HCT116 (cell line): ENCODE results near the gene FKBP10. TPM values are rescaled to one million over a fixed set of nuclear protein-coding genes. Genes with fewer than 3 reads are reported as not detected.

Source experiments
- ATAC-seq: fragments of 200-7000 bp; cut with Tn5 transposase; 2 replicates; pipeline ENCODE4 v1.9.1; 2020; ENCODE audit warnings: mild to moderate bottlenecking, moderate library complexity
- BruUV-seq: library from RNA; stranded (reverse); fragments of 400-500 nt; replicated peaks from 2 replicates; lab custom pipeline; 2021; lab: Mats Ljungman, UMichigan
- CTCF ChIA-PET: fragments of 300-600 bp; sonication (Branson Sonifier 250); formaldehyde crosslinking; loops from one replicate; lab custom pipeline; 2021; ENCODE audit warnings: antibody characterized with exemption; lab: Charles Lee
- POLR2A ChIA-PET: fragments of 300-600, 350-600 bp; sonication (Branson Sonifier 250); formaldehyde crosslinking; loops from one replicate; lab custom pipeline; 2021; ENCODE audit warnings: antibody characterized with exemption; lab: Charles Lee
- RAD21 ChIA-PET, 2 experiments: fragments of 300-600 bp; sonication (Branson Sonifier 250); formaldehyde crosslinking; loops; one replicate each; lab custom pipeline; 2023; ENCODE audit warnings: low total read pairs in 2 of 2; ENCODE audit not compliant: uncharacterized antibody in 2 of 2, unreplicated experiment in 2 of 2, low non-redundant PET in 1 of 2; lab: Charles Lee
- DNase-seq: peaks from one replicate; pipeline ENCODE4 v3.0.0-alpha.2; 2010; ENCODE audit warnings: low read depth, low spot score
- H2AFZ ChIP-seq: fragments of 200-600 bp; shearing (Covaris generic), sonication (generic); 2 replicates; pipeline ENCODE4 v1.6.1; 2017; ENCODE audit warnings: low read depth, mixed run types, mixed read lengths, antibody characterized with exemption, low read length; ENCODE audit not compliant: poor library complexity, severe bottlenecking
- H3K27ac ChIP-seq: 2 replicates; pipeline ENCODE4 v1.5.1; 2012; ENCODE audit warnings: low read depth, low read length
- H3K27me3 ChIP-seq: fragments of 200-600 bp; sonication (generic); 2 replicates; pipeline ENCODE4 v1.6.1; 2016; ENCODE audit warnings: mixed run types, low read length, mixed read lengths; ENCODE audit not compliant: insufficient read depth
- H3K36me3 ChIP-seq, 2 experiments: fragments of 200-500 bp in 1 of 2; fragments of 200-600 bp in 1 of 2; sonication (Bioruptor generic) in 1 of 2; sonication (generic) in 1 of 2; 2 replicates each; pipeline versions ENCODE4 v1.5.1 to v1.6.1; 2014 to 2016; ENCODE audit warnings: low read length in 2 of 2, inconsistent platforms in 1 of 2, mixed read lengths in 1 of 2, mixed run types in 1 of 2; ENCODE audit not compliant: insufficient read depth in 2 of 2, control insufficient read depth in 1 of 2
- H3K4me1 ChIP-seq, 2 experiments: fragments of 200-600 bp in 1 of 2; sonication (generic) in 1 of 2; 2 replicates each; pipeline versions ENCODE4 v1.5.1 to v1.6.1; 2012 to 2017; ENCODE audit warnings: low read length in 2 of 2, inconsistent platforms in 1 of 2, mild to moderate bottlenecking in 1 of 2, mixed read lengths in 1 of 2, mixed run types in 1 of 2, moderate library complexity in 1 of 2; ENCODE audit not compliant: insufficient read depth in 2 of 2, control insufficient read depth in 1 of 2
- H3K4me2 ChIP-seq: fragments of 200-600 bp; sonication (generic); 2 replicates; pipeline ENCODE4 v1.6.1; 2017; ENCODE audit warnings: mixed run types, low read length, mixed read lengths
- H3K4me3 ChIP-seq, 2 experiments: fragments of 200-600 bp in 1 of 2; sonication (generic) in 1 of 2; replicated peaks in 1 of 2; 2 replicates each; pipeline ENCODE4 v1.5.1; 2011 to 2016; ENCODE audit warnings: low read length in 2 of 2, control low read depth in 1 of 2, low read depth in 1 of 2, mild to moderate bottlenecking in 1 of 2, mixed read lengths in 1 of 2, mixed run types in 1 of 2
- H3K79me2 ChIP-seq: fragments of 200-600 bp; sonication (generic); 2 replicates; pipeline ENCODE4 v1.6.1; 2017; ENCODE audit warnings: mild to moderate bottlenecking, mixed run types, low read length, moderate library complexity, mixed read lengths; ENCODE audit not compliant: insufficient read depth
- H3K9ac ChIP-seq: fragments of 200-600 bp; sonication (generic); 2 replicates; pipeline ENCODE4 v1.6.1; 2016; ENCODE audit warnings: low read length, mixed read lengths
- H3K9me2 ChIP-seq: fragments of 200-600 bp; sonication (generic), shearing (Covaris generic); 2 replicates; pipeline ENCODE4 v1.6.1; 2017; ENCODE audit warnings: mixed run types, mild to moderate bottlenecking, moderate library complexity; ENCODE audit not compliant: insufficient read depth
- H3K9me3 ChIP-seq, 2 experiments: fragments of 200-500 bp in 1 of 2; fragments of 200-600 bp in 1 of 2; sonication (Bioruptor generic) in 1 of 2; sonication (generic) in 1 of 2; 2 replicates each; pipeline ENCODE4 v1.6.1; 2014 to 2017; ENCODE audit warnings: low read length in 2 of 2, mixed read lengths in 2 of 2, inconsistent platforms in 1 of 2, low read depth in 1 of 2, mild to moderate bottlenecking in 1 of 2, mixed run types in 1 of 2, moderate library complexity in 1 of 2; ENCODE audit not compliant: control insufficient read depth in 1 of 2, insufficient read depth in 1 of 2
- H4K20me1 ChIP-seq: fragments of 200-600 bp; sonication (generic), shearing (Covaris generic); 2 replicates; pipeline ENCODE4 v1.6.1; 2017; ENCODE audit warnings: mixed run types, mild to moderate bottlenecking, moderate library complexity; ENCODE audit not compliant: insufficient read depth
- EGR1 ChIP-seq: IDR thresholded peaks from 2 replicates; pipeline ENCODE4 v1.6.1; 2012; ENCODE audit warnings: low read depth
- EZH2phosphoT487 ChIP-seq: fragments of 200-600 bp; IDR thresholded peaks from 2 replicates; pipeline ENCODE4 v1.6.1; 2018; ENCODE audit warnings: antibody characterized with exemption, borderline replicate concordance
- POLR2A ChIP-seq: IDR thresholded peaks from 2 replicates; pipeline ENCODE4 v1.7.0; 2011; ENCODE audit warnings: borderline replicate concordance; ENCODE audit not compliant: insufficient read depth, insufficient read length; ENCODE audit errors: extremely low read depth
- POLR2AphosphoS5 ChIP-seq: IDR thresholded peaks from 2 replicates; pipeline ENCODE4 v1.6.1; 2011; ENCODE audit warnings: mild to moderate bottlenecking, low read depth, low read length, moderate library complexity
- RAD21 ChIP-seq: IDR thresholded peaks from 2 replicates; pipeline ENCODE4 v1.6.1; 2012; ENCODE audit warnings: low read depth, mild to moderate bottlenecking
- SIN3A ChIP-seq: IDR thresholded peaks from 2 replicates; pipeline ENCODE4 v1.6.1; 2012; ENCODE audit warnings: low read depth
- ZFX ChIP-seq: fragments of 450-650 bp; IDR thresholded peaks from 2 replicates; pipeline ENCODE4 v1.6.1; 2017
- ZNF274 ChIP-seq: fragments of 200-500 bp; sonication (Bioruptor generic); IDR thresholded peaks from 2 replicates; pipeline ENCODE4 v1.6.1; 2014; ENCODE audit warnings: mild to moderate bottlenecking, low read depth, low read length, inconsistent platforms
- intact Hi-C: fragments of 100-400 bp; cut with micrococcal nuclease; formaldehyde crosslinking; loops from 2 replicates; pipeline ENCODE4 v1.10.0; 2022
- total RNA-seq: library from RNA; stranded (reverse); gene quantifications from one replicate; pipeline ENCODE4 v1.2.1, GENCODE V29; 2021; ENCODE audit not compliant: unreplicated experiment

Gene FKBP10
- total RNA-seq, 1 experiment from 2014 or later: 78.5 TPM

DNA sequence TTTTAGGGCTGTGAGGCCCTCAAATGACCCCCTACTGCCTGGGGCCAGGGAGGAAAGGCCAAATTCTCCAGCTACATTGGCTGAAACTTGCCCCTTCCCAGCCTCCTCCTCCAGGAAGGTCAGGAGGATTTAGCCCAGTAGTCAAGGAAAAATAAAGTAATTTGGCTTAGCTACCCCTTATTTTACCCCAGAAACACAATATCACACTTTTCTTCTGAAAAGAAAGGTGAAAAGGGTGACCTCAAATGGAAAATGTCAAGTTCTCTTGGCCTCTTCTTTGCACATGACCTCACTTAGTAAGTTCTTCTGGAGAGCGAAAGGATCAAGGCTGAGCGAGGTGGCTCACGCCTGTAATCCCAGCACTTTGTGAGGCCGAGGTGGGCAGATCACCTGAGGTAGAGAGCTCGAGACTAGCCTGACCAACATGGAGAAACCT is 18.2 kb upstream of the FKBP10 start:
- Histone ChIP-seq H3K9me3 (no peaks in the 10 kb centered on the region), H3K79me2 (no peaks in the 10 kb centered on the region), H2AFZ (no peak overlapping the region), H3K4me3 (no peak overlapping the region), H3K4me2 (peak overlapping the region; percentile 90), H4K20me1 (no peaks in the 10 kb centered on the region), H3K36me3 (no peaks in the 10 kb centered on the region), H3K27me3 (no peaks in the 10 kb centered on the region), H3K9me2 (no peaks in the 10 kb centered on the region), H3K27ac (peak overlapping the region; percentile 93), H3K9ac (peak overlapping the region; percentile 73), H3K4me1 (peaks cover 48 to 70% of the 10 kb centered on the region in 2 experiments)
- RAD21 ChIA-PET: no interaction called here
- TF ChIP-seq SIN3A (no peak), POLR2AphosphoS5 (no peak), ZFX (no peak), POLR2A (no peak), EGR1 (no peak), RAD21 (no peak), ZNF274 (no peak)
- intact Hi-C loops: no loop called here
- BruUV-seq: no TSS peak
- DNase-seq (no peak), ATAC-seq (no peak)
- POLR2A ChIA-PET: interaction anchor here (1.3 to 3.7 kb wide), 2 partner anchors 9 to 172 kb away, joined by 4 to 33 read pairs; partner anchors contain the start of genes CNP and JUP
- CTCF ChIA-PET: interaction anchor here (0.7 to 1.7 kb wide), 2 partner anchors 8 to 72 kb away, joined by 3 to 9 read pairs; partner anchors contain the start of gene JUP

- no peak overlapping the region for H3K4me2 ChIP-seq
- DNase-seq: no peak
Observed at GRCh38 chr17:41796121-41796895, 16.5 kb upstream of the FKBP10 start.

More at GRCh38 chr17:41796121-41796895, 16.5 kb upstream of the FKBP10 start:
- peaks cover 60 to 85% of the 10 kb centered on the region in 2 experiments for H3K4me1 ChIP-seq
- no peaks in the 10 kb centered on the region for H3K79me2 ChIP-seq
- no peaks in the 10 kb centered on the region for H3K9me2 ChIP-seq
- no peak for ATAC-seq
- CTCF ChIA-PET: interaction anchor here (1.3 to 7.4 kb wide), 2 partner anchors 11 to 59 kb away, joined by 4 to 109 read pairs; partner anchors contain the start of gene JUP
- TF ChIP-seq EZH2phosphoT487: no peak
- intact Hi-C loops: no loop called here
- H3K9ac ChIP-seq: no peak overlapping the region
- H3K36me3 ChIP-seq: no peaks in the 10 kb centered on the region
- no peak overlapping the region for H3K27ac ChIP-seq
- H3K4me3 ChIP-seq: no peak overlapping the region
- POLR2A ChIA-PET: interaction anchor here (0.6 to 5.5 kb wide), 6 partner anchors 11 to 61 kb away, joined by 3 to 77 read pairs (median 5); partner anchors contain the start of gene JUP
- no peaks in the 10 kb centered on the region for H3K27me3 ChIP-seq
- no peaks in the 10 kb centered on the region for H3K9me3 ChIP-seq
- H4K20me1 ChIP-seq: no peaks in the 10 kb centered on the region
- BruUV-seq: no TSS peak
- RAD21 ChIA-PET: no interaction called here
- H2AFZ ChIP-seq: no peak overlapping the region
